Stomach smooth muscle (tissue), 2 donors: ENCODE results near the gene CNTN4.

ENCODE experiments used
- H3K27ac ChIP-seq: one replicate; pipeline ENCODE4 v1.7.0; 2013; ENCODE audit warnings: mild to moderate bottlenecking, low read length, inconsistent platforms
- H3K27me3 ChIP-seq, 2 donors: one replicate each; pipeline ENCODE4 v1.7.0; 2013; ENCODE audit warnings: low read length in 2 of 2; ENCODE audit not compliant: insufficient read depth in 2 of 2, control insufficient read depth in 1 of 2
- H3K36me3 ChIP-seq, 2 donors: one replicate each; pipeline ENCODE4 v1.7.0; 2013; ENCODE audit warnings: low read length in 2 of 2; ENCODE audit not compliant: control insufficient read depth in 2 of 2, insufficient read depth in 2 of 2
- H3K4me1 ChIP-seq: one replicate; pipeline ENCODE4 v1.7.0; 2013; ENCODE audit warnings: low read length; ENCODE audit not compliant: control insufficient read depth, insufficient read depth
- H3K4me3 ChIP-seq, 2 donors: one replicate each; pipeline ENCODE4 v1.7.0; 2013; ENCODE audit warnings: low read length in 2 of 2
- H3K9ac ChIP-seq, 2 donors: one replicate each; pipeline ENCODE4 v1.7.0; 2013; ENCODE audit warnings: low read length in 2 of 2, mild to moderate bottlenecking in 1 of 2
- H3K9me3 ChIP-seq, 2 donors: one replicate each; pipeline ENCODE4 v1.7.0; 2013; ENCODE audit warnings: low read length in 2 of 2; ENCODE audit not compliant: control insufficient read depth in 2 of 2
- donor health status: healthy.
- donor health status: Pancreatic carcinoma.

CNTN4 gene

GRCh38 chr3:2148561-2149340 lies 50.1 kb downstream of the CNTN4 start:
- Histone ChIP-seq H3K9me3 (no peaks in the 10 kb centered on the region), H3K4me1 (no peaks in the 10 kb centered on the region), H3K4me3 (no peak overlapping the region), H3K9ac (no peak overlapping the region), H3K27ac (no peak overlapping the region), H3K27me3 (no peaks in the 10 kb centered on the region), H3K36me3 (no peaks in the 10 kb centered on the region)

GRCh38 chr3:2153053-2153452 lies 54.4 kb downstream of the CNTN4 start:
- H3K36me3 ChIP-seq, result no peaks in the 10 kb centered on the region
- H3K27ac ChIP-seq, result no peak overlapping the region
- no peaks in the 10 kb centered on the region for H3K9me3 ChIP-seq
- no peak overlapping the region for H3K9ac ChIP-seq
- no peaks in the 10 kb centered on the region for H3K27me3 ChIP-seq
- H3K4me1 ChIP-seq, result no peaks in the 10 kb centered on the region
- no peak overlapping the region for H3K4me3 ChIP-seq

GRCh38 chr3:2153547-2153946 lies 54.9 kb downstream of the CNTN4 start:
- Histone ChIP-seq H3K4me1 (no peaks in the 10 kb centered on the region), H3K9ac (no peak overlapping the region), H3K9me3 (no peaks in the 10 kb centered on the region), H3K36me3 (no peaks in the 10 kb centered on the region), H3K27ac (no peak overlapping the region), H3K4me3 (no peak overlapping the region), H3K27me3 (no peaks in the 10 kb centered on the region)

GRCh38 chr3:2154621-2155020 lies 56.0 kb downstream of the CNTN4 start:
- Histone ChIP-seq H3K9me3 (no peaks in the 10 kb centered on the region), H3K9ac (no peak overlapping the region), H3K27ac (no peak overlapping the region), H3K4me3 (no peak overlapping the region), H3K4me1 (no peaks in the 10 kb centered on the region), H3K27me3 (no peaks in the 10 kb centered on the region), H3K36me3 (no peaks in the 10 kb centered on the region)

- Histone ChIP-seq H3K27ac (no peak overlapping the region), H3K4me3 (no peak overlapping the region), H3K9me3 (no peaks in the 10 kb centered on the region), H3K9ac (no peak overlapping the region), H3K27me3 (no peaks in the 10 kb centered on the region), H3K4me1 (no peaks in the 10 kb centered on the region), H3K36me3 (no peaks in the 10 kb centered on the region)
These were observed 57.7 kb downstream of the CNTN4 start for GRCh38 chr3:2156244-2156847.

GRCh38 chr3:2158828-2159227 lies 60.2 kb downstream of the CNTN4 start:
- no peaks in the 10 kb centered on the region for H3K36me3 ChIP-seq
- H3K4me3 ChIP-seq, result no peak overlapping the region
- no peak overlapping the region for H3K27ac ChIP-seq
- no peaks in the 10 kb centered on the region for H3K9me3 ChIP-seq
- H3K4me1 ChIP-seq, result no peaks in the 10 kb centered on the region
- no peaks in the 10 kb centered on the region for H3K27me3 ChIP-seq
- no peak overlapping the region for H3K9ac ChIP-seq

GRCh38 chr3:2166552-2166951 lies 67.9 kb downstream of the CNTN4 start:
- H3K27me3 ChIP-seq, result no peaks in the 10 kb centered on the region
- H3K9ac ChIP-seq, result no peak overlapping the region

GRCh38 chr3:2172561-2173171 lies 74.0 kb downstream of the CNTN4 start:
- Histone ChIP-seq H3K9ac (no peak overlapping the region), H3K4me3 (no peak overlapping the region), H3K36me3 (no peaks in the 10 kb centered on the region), H3K9me3 (no peaks in the 10 kb centered on the region), H3K27ac (no peak overlapping the region), H3K4me1 (no peaks in the 10 kb centered on the region), H3K27me3 (no peaks in the 10 kb centered on the region)

More at GRCh38 chr3:2166552-2166951, 67.9 kb downstream of the CNTN4 start:
- Histone ChIP-seq H3K27ac (no peak overlapping the region), H3K36me3 (no peaks in the 10 kb centered on the region), H3K9me3 (no peaks in the 10 kb centered on the region), H3K4me3 (no peak overlapping the region), H3K4me1 (no peaks in the 10 kb centered on the region)

- Histone ChIP-seq H3K9ac (no peak overlapping the region), H3K27ac (no peak overlapping the region), H3K4me3 (no peak overlapping the region), H3K9me3 (peaks cover 0 to 4% of the 10 kb centered on the region in 2 donors), H3K36me3 (no peaks in the 10 kb centered on the region), H3K27me3 (no peaks in the 10 kb centered on the region), H3K4me1 (no peaks in the 10 kb centered on the region)
These were observed 82.0 kb downstream of the CNTN4 start for GRCh38 chr3:2180634-2181033.

- no peaks in the 10 kb centered on the region for H3K27me3 ChIP-seq
- no peaks in the 10 kb centered on the region for H3K36me3 ChIP-seq
- no peak overlapping the region for H3K27ac ChIP-seq
- H3K9ac ChIP-seq, result no peak overlapping the region
- H3K4me3 ChIP-seq, result no peak overlapping the region
- H3K4me1 ChIP-seq, result no peaks in the 10 kb centered on the region
- no peaks in the 10 kb centered on the region for H3K9me3 ChIP-seq
These were observed 100.2 kb downstream of the CNTN4 start for GRCh38 chr3:2198776-2199279.

GRCh38 chr3:2204054-2204453 lies 105.4 kb downstream of the CNTN4 start:
- Histone ChIP-seq H3K27ac (no peak overlapping the region), H3K36me3 (no peaks in the 10 kb centered on the region), H3K9ac (no peak overlapping the region), H3K9me3 (no peaks in the 10 kb centered on the region), H3K4me1 (no peaks in the 10 kb centered on the region), H3K4me3 (no peak overlapping the region), H3K27me3 (no peaks in the 10 kb centered on the region)
